ENCODE data around the gene CNIH1.
A peak's percentile ranks its signal among the peaks of the same experiment; 100 is the strongest.
"Not testable (repeated sequence)": the region's sequence is repeated elsewhere in the genome, so short reads cannot be mapped to it uniquely, and the experiment has no call there.

CNIH1 gene

DNA sequence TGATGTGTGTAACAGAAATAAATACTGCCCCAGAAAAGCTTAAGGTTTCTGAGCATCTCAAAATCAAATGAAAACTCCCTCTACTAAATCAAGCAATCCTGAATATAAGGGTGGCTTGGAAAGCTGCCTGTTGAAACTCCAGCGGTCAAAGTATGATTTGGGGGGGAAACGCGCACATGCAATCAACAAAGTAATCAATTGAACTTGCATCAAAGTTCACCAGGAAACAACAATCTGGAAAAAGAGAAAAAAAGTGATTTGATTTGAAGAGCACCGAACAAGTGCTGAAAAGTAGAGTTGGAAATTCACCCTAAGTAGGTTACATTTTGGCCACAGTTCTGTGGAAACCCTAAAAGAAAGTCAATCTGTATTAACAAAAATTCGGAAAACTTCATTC is 700 bp downstream of the CNIH1 start:
- TF ChIP-seq, protein P1, sequence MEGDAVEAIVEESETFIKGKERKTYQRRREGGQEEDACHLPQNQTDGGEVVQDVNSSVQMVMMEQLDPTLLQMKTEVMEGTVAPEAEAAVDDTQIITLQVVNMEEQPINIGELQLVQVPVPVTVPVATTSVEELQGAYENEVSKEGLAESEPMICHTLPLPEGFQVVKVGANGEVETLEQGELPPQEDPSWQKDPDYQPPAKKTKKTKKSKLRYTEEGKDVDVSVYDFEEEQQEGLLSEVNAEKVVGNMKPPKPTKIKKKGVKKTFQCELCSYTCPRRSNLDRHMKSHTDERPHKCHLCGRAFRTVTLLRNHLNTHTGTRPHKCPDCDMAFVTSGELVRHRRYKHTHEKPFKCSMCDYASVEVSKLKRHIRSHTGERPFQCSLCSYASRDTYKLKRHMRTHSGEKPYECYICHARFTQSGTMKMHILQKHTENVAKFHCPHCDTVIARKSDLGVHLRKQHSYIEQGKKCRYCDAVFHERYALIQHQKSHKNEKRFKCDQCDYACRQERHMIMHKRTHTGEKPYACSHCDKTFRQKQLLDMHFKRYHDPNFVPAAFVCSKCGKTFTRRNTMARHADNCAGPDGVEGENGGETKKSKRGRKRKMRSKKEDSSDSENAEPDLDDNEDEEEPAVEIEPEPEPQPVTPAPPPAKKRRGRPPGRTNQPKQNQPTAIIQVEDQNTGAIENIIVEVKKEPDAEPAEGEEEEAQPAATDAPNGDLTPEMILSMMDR (conservative IDR thresholded peaks at IDR 0.05): no peak
- peak overlapping the region; percentile 97 for H3K27ac ChIP-seq

- TF ChIP-seq, protein P1 (conservative IDR thresholded peaks at IDR 0.05): no peak
- peak overlapping the region; percentile 97 for H3K27ac ChIP-seq
Observed at GRCh38 chr14:54440037-54440436, 1.1 kb downstream of the CNIH1 start.

GRCh38 chr14:54438703-54439102 is 2.5 kb downstream of the CNIH1 start:
- TF ChIP-seq, protein P1 (conservative IDR thresholded peaks at IDR 0.05): no peak
- peak overlapping the region; percentile 97; the same call in 1 of the 2 replicates for H3K27ac ChIP-seq

GRCh38 chr14:54437954-54438353 is 3.2 kb downstream of the CNIH1 start:
- H3K27ac ChIP-seq: not testable (repeated sequence)

DNA sequence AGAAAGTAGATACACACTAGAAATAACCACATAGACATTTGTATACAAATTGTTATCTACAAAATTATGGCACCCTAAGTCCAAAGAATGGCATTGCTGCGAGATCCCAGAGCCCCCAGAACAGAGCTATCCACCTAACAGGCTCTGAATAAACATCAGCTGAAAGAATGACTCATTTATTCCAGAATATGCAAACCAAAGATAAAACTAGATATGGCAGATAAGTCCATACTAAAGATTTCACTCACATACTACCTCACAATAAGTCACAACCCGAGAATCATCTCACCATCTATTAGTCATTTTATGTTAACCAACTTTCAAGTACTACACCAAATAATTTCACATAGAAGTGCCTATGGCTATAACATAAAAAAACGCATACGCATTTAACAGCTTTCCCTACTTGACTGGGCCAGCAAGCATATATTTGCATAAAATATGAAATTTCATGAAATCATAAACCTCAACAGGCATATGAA is 5.6 kb downstream of the CNIH1 start:
- no peak overlapping the region for H3K27ac ChIP-seq
- TF ChIP-seq, protein P1 (conservative IDR thresholded peaks at IDR 0.05): no peak

DNA sequence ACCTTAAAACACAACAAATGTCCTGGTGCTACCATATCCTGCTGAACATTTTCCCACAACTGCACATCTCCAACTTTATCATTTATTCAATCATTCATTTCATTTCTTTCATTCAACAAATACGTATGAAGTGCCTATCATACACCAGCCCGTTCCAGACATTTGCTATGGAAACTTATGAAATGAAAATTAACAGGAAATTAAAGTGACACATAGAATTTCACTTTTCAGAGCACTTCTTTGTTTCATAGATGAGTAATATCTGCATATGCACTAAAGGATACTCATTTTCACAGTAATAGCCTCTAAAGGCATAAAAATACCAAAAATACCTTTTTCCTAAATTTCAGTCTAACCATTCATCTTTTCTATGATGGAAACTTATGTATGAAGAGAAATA is 12.6 kb downstream of the CNIH1 start:
- no peak overlapping the region for H3K27ac ChIP-seq
- TF ChIP-seq, protein P1 (conservative IDR thresholded peaks at IDR 0.05): no peak

GRCh38 chr14:54427871-54428270 is 13.3 kb downstream of the CNIH1 start:
- H3K27ac ChIP-seq: no peak overlapping the region
- TF ChIP-seq, protein P1 (conservative IDR thresholded peaks at IDR 0.05): no peak

- TF ChIP-seq, protein P1 (conservative IDR thresholded peaks at IDR 0.05): no peak
- no peak overlapping the region for H3K27ac ChIP-seq
Observed at GRCh38 chr14:54425537-54426274, 15.5 kb downstream of the CNIH1 start.

Data from VCaP (cell line).